ENCODE measurements around the gene CPNE5. TPM values are rescaled to one million over a fixed set of nuclear protein-coding genes. Genes with fewer than 3 reads are reported as not detected.

CPNE5 gene
- total RNA-seq, 1 experiment from 2014 or later: 0.63 TPM

- DNase-seq (ENCODE audit: low read depth): no peak
These were observed 4.5 kb downstream of the CPNE5 start for GRCh38 chr6:36834576-36835341.

- no peak for DNase-seq (ENCODE audit: low read depth)
These were observed 6.0 kb downstream of the CPNE5 start for GRCh38 chr6:36833182-36833789.

- no peak for DNase-seq (ENCODE audit: low read depth)
These were observed 6.9 kb downstream of the CPNE5 start for GRCh38 chr6:36832313-36832712.

- DNase-seq (ENCODE audit: low read depth): no peak
These were observed 8.7 kb downstream of the CPNE5 start for GRCh38 chr6:36830577-36830976.

- DNase-seq (ENCODE audit: low read depth): peak; percentile 37
These were observed 9.2 kb downstream of the CPNE5 start for GRCh38 chr6:36829919-36830544.

GRCh38 chr6:36827261-36828079 is 11.8 kb downstream of the CPNE5 start:
- DNase-seq (ENCODE audit: low read depth): peak; percentile 91

- no peak for DNase-seq (ENCODE audit: low read depth)
These were observed 12.6 kb downstream of the CPNE5 start for GRCh38 chr6:36826520-36827227.

- DNase-seq (ENCODE audit: low read depth): no peak
These were observed 13.2 kb downstream of the CPNE5 start for GRCh38 chr6:36825994-36826393.

- no peak for DNase-seq (ENCODE audit: low read depth)
These were observed 13.8 kb downstream of the CPNE5 start for GRCh38 chr6:36825452-36825851.

- no peak for DNase-seq (ENCODE audit: low read depth)
These were observed 15.0 kb downstream of the CPNE5 start for GRCh38 chr6:36824253-36824652.

- no peak for DNase-seq (ENCODE audit: low read depth)
These were observed 15.7 kb downstream of the CPNE5 start for GRCh38 chr6:36823421-36824096.

GRCh38 chr6:36822506-36823269 is 16.6 kb downstream of the CPNE5 start:
- DNase-seq (ENCODE audit: low read depth): no peak

- no peak for DNase-seq (ENCODE audit: low read depth)
These were observed 17.5 kb downstream of the CPNE5 start for GRCh38 chr6:36821581-36822335.

- peak; percentile 77 for DNase-seq (ENCODE audit: low read depth)
These were observed 18.3 kb downstream of the CPNE5 start for GRCh38 chr6:36820700-36821580.

GRCh38 chr6:36818756-36819155 is 20.5 kb downstream of the CPNE5 start:
- no peak for DNase-seq (ENCODE audit: low read depth)

GRCh38 chr6:36817847-36818246 is 21.4 kb downstream of the CPNE5 start:
- no peak for DNase-seq (ENCODE audit: low read depth)

- no peak for DNase-seq (ENCODE audit: low read depth)
These were observed 21.9 kb downstream of the CPNE5 start for GRCh38 chr6:36817176-36817817.
